ENCODE data around the gene CANT1.

The CANT1 gene

DNA sequence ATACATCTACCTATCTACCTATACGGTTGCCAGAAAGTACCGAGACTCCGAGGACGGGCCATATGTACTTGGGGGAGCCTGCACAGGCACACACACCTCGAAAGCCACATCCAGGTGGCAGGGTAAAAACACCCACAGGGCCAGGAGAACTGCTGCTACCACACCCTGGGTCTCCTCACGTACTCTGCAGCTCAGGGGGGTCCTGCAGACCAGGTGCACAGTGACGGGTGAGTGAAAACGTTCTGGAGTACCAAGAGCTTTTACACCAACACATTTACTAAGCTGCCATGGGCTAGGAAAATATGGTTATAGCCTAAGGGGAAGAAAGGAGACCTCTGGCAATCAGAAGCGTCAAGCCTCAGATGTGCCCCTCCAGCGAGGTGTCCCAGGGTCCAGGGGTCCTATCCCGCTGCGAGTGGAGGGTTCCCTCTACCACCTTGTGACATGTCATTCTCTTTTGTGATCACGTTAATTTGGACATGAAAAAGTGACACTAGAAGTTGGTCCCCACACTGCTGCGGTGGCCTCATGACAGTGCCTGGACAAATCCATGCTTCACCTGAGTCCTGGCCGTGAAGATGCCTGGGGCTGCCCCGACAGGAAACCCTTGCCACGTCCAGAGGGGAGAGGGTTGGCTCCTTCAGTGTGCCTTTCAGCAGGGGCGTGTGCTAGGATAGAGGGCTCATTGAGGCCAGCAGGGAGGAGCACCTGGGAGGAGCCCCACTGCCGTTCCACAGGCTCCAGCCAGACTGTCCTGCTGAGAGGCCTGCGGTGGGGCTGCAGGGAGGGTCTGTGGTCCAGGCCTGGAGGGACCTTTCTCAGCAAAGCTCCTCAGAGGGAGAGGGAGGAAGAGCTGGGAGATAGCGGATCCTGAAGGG, 1.8 kb downstream of the CANT1 start:
- DNase-seq (ENCODE audit: low spot score): no peak

DNA sequence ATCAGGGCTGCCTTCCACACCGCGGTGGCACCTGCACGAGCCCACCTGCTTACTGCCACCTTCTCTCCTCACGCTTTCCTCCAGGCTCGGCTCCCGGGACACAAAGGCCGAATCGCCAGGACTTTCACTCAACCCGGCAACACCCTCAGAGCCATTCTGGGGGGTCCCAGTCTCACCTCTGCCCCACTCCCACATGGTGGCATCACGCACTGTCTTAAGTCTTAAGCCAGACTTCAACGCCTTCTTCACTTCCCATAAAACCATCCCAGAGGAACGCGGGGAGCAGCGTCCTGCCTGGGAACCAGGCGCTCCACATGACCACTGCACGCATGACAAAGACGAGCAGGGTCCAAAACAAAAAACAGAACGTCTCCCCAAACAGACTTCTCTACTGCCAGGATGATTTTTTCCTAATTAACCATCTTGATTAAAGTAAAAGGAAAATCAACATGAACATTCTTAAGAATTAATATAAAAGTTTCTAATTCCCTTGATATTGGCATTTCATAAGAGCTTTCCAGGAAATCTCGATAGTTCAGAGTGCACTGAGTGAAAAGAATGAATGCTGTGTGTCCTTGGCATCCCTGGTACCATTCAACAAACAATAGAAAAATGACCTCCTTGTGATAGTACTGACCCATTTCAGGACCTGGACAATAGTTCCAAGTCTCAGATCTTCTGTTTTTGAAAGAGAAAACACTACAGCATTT, 2.6 kb downstream of the CANT1 start:
- no peak for DNase-seq (ENCODE audit: low spot score)

DNA sequence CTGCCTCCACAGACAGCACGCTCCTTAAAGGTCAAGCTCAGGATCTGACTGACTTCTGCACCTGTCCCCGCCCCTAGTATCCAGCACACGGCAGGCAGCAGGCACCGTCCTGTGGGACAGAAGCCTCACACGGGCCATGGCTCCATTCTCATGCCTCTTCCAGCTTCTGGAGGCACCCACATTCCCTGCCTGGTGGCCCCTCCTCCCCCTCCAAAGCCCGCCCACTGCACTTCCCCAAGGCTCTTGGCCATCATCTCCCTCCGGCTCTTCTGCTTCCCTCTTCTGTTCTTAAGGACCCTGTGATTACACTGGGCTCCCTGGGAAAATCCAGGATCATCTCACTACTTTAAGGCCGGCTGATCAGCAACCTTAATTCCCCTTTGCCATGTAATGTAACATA, 3.5 kb downstream of the CANT1 start:
- no peak for DNase-seq (ENCODE audit: low spot score)

DNA sequence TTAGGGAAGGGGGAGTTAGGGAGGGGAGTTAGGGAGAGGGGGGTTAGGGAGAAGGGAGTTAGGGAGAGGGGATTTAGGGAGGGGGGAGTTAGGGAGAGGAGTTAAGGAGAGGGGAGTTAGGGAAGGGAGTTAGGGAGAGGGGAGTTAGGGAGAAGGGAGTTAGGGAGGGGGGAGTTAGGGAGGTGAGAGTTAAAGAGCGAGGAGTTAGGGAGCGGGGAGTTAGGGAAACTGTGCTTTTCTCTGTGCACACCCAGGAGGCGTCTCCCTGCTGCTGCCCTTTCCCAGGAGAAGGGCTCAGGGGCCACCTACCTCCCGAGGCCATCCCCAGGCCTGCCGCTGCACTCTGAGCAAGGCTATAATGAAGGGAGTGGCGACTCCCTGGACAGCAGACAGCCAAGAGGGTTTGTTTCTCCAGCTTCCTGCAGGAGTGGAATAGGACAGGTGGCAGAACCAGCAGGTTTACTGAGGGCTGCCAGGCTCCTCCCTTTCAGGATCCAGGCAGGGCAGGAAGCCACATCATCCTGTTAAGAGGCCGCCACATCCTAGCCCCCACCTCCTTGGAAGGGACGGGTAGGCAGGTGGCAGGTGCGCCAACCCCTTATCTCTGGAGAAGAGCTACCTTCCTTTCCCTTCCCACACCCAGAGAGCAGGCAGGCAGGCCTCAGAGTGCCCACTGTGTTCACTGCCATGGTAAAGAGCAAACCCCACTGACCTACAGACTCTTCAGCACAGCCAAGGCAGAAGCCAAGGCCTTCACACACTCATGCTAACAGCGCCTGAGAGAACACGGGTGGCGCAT, 4.3 kb downstream of the CANT1 start:
- no peak for DNase-seq (ENCODE audit: low spot score)

DNA sequence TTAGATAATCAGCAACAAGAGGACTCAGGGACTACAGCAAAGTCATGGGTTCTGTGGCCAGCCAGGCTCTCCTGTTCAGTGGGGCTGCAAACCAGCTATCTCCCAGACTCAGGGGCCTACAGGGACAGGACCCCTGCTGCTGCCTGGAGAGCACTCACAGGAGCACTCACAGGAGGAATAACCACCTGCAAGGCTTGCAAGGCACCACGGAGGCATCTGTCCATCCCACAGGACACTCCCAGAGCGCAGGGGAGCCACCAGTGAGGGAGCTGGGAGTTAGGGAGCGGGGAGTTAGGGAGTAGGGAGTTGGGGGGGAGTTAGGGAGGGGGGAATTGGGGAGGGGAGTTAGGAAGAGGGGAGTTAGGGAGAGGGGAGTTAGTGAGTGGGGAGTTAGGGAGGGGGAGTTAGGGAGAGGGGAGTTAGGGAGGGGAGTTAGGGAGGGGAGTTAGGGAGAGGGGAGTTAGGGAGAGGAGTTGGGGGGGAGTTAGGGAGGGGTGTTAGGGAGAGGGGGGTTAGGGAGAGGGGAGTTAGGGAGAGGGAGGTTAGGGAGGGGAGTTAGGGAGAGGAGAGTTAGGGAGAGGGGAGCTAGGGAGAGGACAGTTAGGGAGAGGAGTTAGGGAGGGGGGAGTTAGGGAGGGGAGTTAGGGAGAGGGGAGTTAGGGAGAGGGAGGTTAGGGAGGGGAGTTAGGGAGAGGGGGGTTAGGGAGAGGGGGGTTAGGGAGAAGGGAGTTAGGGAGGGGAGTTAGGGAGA, 5.7 kb downstream of the CANT1 start:
- no peak for DNase-seq (ENCODE audit: low spot score)

DNA sequence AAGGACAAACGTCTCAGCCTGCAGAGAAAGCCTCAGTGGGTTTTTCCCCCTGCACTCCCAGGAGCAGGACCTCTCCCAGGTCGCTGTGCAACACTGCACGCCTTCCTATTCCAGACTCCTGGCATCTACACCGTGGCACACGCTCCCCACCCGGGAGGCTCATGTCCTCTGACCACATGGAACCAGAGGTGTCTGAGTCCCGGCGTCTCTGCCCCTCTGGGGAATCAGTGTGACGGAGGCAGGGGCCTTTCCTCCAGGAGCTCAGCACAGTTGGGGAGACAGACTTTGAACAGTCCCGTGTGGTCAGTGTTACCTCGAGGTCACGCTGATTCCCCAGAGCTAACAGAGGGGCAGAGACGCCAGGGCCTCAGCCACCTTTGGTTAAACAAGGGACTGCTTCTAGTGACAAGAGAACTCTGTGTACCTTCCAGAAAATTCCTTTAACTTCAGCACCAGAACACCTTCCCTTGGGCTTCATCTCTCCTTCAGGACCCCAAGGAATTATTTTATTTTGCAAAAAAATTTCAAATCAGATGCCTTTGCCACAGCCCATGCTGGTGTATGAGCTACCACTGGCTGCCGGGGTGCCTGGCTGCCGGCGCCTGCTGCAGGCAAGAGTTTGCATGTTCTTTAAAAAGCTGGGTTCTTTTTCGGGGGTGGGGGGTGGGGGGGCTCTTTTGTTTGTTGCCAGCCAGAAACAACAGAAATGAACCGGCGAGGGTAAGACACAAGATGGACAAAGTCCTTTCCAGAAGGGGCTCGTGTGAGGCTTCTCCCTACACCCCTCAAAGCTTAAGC, 6.6 kb downstream of the CANT1 start:
- DNase-seq (ENCODE audit: low spot score): no peak

DNA sequence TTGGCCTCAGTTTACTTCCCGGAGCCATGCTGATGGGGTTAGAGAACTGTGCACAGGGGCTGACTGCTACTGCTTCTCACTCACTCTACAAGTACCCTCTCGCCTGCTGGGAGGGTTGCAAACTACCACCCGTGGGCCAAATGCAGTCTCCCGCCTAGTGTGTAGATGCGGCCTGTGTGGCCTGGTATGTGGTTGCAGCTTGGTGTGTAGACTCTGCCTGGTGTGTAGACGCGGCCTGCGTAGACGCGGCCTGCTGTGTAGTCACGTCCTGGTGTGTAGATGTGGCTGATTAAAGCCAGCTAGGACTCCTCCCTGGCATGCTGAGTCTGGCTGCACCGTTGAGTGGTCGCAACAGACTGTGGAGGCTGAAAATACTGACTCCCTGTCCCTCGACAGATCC, 7.3 kb downstream of the CANT1 start:
- DNase-seq (ENCODE audit: low spot score): no peak

DNA sequence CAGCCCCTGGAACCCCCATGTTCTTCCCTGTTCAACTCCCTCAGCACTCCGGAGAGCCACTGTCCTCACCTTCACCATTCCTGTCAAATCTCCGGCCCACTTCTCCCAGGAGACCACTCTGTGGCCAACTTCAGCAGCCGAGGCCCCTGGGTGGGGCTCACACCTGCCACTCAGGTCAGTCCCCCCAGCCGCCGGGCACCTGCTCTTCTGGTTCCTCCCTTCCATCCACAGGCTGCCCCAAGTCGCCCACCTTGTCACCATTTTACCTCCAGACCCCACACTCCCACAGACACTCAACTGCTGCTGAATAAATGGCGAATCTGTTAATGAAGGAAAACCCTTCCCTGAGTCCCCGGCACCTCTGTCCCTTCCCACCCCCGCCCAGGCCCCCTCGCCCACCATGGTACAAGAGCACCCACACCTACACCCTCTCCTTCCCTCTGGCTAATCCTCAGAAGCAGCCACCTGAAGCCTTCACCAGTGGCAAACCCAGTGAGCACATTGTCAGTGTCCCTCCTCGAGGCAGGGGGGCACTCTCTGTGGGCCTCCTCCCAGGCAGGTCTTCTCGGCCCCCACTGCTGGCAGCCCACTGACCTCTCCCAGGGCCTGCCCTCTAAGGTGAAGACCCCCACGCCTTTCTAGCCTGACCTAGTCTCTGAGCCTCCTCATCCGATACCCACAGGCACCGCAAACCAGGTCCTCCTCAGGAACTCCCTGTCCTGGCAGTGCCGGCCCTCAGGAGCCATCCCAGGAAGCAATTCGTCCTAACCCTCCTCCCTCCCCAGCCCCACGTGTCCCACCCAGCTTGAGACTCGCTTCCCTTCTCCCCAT, 8.2 kb downstream of the CANT1 start:
- DNase-seq (ENCODE audit: low spot score): no peak

DNA sequence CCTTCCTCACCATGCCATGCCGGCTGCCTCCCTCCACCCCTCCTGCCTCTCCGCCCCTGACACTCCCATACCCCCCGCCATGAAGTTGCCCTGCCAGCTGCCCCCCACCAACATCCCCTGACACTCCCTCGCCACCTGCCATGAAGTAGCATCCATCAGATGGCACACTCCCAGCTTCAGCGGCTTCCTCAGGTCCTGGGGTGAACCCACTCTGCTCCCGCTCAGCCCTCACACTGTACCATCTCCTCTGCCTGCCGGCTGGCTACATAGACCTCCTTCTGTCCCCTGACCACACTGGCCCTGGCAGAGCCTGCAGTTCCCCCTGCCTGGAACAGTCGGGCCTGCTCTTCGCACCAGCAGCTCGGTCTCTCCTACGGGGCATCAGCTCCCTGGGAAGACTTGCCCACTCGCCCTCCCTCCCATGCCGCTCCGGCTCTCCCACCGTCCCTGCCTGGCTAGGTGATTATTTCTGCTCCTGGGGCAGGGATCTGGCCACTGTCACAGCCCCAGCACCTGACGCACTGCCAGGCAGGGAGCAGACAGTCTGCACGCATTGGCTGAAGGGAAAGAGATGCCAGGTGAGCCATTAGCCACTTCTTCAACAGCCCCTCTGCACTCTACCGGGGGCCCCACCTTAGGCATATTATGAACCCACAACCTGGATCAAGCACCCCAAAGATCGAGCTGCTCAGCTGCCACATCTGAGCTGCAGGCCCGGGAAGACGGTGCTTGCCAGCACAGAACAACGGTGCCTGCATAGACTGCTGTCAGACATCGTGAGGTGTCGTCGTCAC, 9.0 kb downstream of the CANT1 start:
- no peak for DNase-seq (ENCODE audit: low spot score)

DNA sequence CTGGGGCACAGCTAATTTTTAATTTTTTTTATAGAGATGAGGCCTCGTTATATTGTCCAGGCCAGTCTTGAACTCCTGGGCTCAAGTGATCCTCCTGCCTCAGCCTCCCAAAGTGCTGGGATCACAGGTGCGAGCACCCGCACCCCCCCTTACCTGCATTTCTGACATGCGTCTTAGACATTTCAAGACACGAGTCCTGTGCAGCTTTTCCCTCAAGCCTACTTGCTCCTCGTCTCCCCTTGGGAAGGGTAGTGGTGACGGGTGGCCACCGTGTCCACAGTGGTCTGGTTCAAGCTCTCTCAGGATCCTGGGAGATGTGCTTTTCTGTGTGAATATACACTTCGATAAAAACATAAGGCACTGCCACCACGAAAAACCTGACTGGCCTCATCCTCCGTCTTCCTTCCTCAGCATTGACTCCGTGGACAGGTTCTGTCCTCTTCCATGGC, 9.6 kb downstream of the CANT1 start:
- no peak for DNase-seq (ENCODE audit: low spot score)

DNA sequence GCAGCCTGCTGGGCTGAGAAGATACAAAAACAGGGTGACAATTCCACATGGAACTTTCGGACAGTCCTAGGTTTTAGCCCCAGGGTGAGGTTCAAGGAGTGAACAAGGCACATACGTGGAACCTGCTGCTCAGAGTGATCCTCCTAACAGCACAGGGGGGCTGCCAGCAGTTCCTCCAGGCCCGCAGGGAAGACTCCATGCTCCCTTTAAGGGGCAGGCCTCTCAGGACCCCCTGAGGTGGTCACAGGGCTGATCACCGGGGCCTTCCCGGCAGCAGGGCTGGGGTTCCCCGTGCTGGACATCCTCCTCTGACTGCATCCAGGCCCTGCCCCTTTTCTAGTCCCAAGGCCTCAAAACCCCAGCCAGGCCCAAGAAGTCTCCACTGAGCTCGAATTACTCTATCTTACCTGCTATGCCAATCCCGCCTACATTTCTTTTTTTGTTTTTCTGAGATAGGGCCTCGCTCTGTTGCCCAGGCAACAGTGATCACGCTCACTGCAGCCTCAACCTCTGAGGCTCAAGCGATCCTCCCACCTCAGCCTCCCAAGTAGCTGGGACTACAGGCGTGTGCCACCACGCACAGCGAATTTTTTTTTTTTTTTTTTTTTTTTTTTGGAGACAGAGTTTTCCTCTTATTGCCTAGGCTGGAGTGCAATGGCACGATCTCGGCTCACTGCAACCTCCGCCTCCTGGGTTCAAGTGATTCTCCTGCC, 10.4 kb downstream of the CANT1 start:
- no peak for DNase-seq (ENCODE audit: low spot score)

DNA sequence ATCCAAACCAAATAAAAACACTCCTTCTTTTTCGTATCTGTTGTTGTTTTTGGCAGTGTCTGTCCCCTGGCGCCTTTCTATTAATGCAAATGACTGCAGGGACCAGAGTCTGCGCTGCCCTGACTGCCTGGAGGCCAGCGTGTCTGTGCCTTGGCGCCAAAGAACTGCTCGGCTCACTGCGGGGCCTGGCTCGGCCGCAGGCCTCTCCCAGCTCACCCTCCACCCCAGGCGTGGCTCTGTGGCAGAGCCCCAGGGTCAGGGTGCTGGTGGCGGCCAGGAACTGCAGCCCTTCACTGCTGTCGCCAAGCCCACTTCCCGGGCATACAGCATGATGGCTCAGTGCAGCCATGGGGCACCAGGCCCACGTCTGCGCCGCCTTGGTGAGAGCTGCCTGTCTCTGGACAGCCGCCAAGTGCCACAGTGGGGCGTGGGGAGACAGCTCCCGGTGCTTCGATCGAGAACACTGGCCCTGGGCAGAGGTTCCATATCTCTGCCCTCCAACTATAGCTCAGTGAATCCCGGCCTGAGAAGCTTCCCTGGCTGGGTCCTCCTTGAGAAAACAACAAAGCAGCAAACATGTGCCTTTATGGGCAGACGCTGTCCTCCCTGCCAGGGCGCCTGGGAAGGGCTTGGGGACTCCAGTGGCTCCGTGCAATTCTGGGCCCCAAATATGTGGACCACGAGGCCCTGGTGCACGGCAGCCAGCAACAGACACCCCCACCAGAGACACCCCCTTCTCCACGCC, 11.1 kb downstream of the CANT1 start:
- DNase-seq (ENCODE audit: low spot score): no peak

DNA sequence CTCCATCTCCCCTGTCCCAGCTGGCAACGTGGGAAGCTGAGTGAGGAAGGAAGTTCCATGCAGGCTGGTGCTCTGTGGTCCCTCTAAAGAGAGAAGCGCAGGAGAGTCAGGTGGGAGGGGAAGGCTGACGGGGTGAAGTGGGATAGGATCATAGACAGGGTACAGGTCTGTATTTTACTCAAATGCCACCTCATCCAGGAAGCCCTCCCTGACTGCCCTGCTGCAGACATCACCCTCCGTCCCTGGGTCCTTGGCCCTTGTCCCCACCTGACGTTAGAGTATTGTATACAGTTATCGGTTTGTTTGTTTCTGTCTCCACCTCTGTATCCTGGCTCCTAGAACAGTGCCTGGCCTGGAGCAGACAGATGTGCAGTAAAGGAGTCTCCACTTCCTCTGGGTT, 11.7 kb downstream of the CANT1 start:
- no peak for DNase-seq (ENCODE audit: low spot score)

DNA sequence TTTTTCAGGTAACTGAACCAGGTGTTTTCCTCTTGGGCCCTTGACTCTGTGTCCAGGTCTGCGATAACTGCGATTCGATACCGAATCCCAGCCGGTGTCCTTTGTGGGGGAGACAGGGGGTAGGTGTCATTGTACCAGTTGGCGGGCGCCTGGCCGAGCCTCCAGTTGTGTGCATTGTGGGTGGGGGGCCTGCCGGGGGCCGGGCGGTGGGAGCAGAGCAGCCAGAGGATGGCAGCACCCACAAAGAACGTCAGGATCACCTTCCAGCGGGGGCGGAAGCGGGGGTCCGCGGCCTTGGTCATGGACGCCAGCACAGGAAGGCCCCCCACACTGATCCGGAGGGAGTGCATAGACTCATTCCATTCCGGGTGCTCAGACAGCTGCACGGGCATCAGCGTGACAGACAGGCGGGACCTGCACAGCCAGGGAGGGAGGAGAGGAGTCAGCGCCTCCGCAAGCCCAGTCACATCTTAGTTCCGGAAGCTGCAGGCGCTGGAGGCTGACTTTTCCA, 12.3 kb downstream of the CANT1 start:
- no peak for DNase-seq (ENCODE audit: low spot score)

DNA sequence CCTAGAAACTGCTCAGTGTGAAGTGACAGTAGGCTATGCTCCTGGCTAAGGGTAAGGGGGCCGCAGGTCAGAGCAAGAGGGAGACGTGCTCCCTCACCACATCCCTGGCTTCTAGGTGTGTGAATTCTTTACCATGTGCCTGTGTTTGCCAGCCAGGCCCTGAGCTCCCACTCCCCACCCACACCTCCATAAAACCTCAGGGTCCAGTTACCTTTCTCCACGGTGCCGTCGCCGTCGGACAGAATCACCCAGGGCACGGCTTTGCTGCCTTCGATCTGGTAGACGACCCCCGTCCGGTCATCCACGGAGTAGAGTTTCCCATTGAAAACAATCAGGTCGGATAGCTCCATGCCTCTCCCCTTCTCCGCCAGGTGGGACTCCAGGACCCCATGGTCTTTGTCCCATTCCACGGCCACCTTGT, 12.8 kb downstream of the CANT1 start:
- DNase-seq (ENCODE audit: low spot score): no peak

DNA sequence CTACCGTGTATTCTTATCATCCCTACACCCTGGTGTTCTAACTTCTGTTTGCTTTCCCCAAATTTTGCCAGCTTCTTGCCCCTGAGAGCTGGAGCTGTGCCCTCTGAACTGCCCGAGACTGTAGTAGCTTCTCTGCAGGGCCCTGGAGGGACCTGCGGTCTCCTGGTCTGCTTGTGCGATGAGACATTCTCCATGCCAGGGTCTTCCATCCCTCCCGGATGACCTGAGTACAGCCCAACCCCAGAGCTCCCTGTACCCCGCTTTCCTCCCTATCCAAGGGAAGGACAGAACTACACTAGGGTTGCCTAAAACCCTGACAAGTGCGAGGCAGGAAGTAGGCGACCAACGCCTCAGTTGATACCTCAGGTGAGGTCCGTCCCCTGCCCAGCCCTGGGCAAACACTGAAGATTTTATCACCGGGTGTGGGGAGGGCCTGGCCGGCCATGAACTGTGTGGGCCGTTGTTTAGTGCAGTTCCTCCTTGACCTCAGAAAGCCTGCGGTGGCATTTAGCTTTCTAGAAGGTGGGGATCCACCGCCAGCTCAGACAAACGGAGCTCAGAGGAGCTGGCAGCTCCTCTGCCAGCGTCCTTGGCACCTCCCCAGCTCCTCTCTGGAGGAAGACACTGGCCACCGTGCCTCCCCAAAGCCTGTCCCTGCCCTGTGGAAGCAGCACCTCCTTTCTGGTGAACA, 13.7 kb downstream of the CANT1 start:
- DNase-seq (ENCODE audit: low spot score): no peak

Data from NAMALWA (cell line).